GM12873 (cell line): ENCODE results near the gene CENPU.

Experiments
- CTCF ChIP-seq: IDR thresholded peaks from 2 replicates; pipeline ENCODE4 v1.5.1; 2012; ENCODE audit warnings: low read depth, mild to moderate bottlenecking, moderate library complexity, low read length, control low read depth; ENCODE audit not compliant: insufficient read depth; ENCODE audit errors: missing control alignments

CENPU gene

GRCh38 chr4:184666670-184667069 is 67.2 kb downstream of the CENPU start:
- no peak for TF ChIP-seq CTCF

- no peak for TF ChIP-seq CTCF
Observed at GRCh38 chr4:184664445-184665210, 69.3 kb downstream of the CENPU start.

- no peak for TF ChIP-seq CTCF
Observed at GRCh38 chr4:184662236-184662635, 71.7 kb downstream of the CENPU start.

- TF ChIP-seq CTCF: no peak
Observed at GRCh38 chr4:184660978-184661377, 72.9 kb downstream of the CENPU start.

- no peak for TF ChIP-seq CTCF
Observed at GRCh38 chr4:184657144-184657543, 76.8 kb downstream of the CENPU start.

- TF ChIP-seq CTCF: no peak
Observed at GRCh38 chr4:184655889-184656869, 77.7 kb downstream of the CENPU start.

GRCh38 chr4:184653650-184654049 is 80.2 kb downstream of the CENPU start:
- no peak for TF ChIP-seq CTCF
